T1000 (cell line): ENCODE results near the gene CMIP.

ENCODE experiments used
- DNase-seq: peaks from one replicate; lab custom pipeline; 2025; ENCODE audit warnings: mixed read lengths; lab: John Stamatoyannopoulos, UW

CMIP gene

DNA sequence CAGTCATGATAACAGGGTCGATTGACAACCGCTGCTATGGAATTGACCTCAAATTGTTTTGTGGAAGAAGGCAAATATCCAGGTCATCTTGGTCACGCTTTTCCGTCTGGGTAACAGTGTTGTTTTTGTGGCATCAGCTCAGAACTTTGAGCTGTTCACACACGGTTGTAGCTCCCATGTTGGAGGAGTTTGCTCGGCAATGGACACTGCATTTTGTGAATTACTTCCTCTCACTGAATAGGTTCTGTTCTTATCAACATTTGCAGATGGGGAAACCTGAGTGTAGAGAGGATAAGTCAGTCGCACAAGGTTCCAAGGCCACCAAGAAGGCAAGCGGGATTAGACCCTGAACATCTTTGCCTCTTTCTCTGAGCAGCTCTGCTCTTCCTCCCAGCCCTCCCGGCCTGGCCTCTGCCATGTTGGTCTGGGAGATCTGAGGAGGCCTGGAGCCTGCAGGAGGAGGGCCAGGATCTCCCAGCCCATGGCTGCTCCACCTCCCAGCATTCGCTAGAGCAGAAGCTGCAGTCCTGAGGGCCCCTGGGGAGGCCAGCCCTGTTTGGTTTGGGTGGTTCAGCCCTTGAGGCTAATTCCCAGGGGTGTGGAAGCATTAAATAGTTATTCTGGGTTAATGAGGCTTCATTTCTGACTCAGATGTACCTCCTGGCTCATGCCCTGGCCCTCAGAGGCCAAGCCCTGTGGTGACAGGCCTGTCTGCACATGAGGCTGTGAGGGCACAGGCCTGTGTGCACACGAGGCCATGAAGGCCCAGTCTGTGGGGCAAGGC lies 180.3 kb downstream of the CMIP start:
- no peak for DNase-seq

DNA sequence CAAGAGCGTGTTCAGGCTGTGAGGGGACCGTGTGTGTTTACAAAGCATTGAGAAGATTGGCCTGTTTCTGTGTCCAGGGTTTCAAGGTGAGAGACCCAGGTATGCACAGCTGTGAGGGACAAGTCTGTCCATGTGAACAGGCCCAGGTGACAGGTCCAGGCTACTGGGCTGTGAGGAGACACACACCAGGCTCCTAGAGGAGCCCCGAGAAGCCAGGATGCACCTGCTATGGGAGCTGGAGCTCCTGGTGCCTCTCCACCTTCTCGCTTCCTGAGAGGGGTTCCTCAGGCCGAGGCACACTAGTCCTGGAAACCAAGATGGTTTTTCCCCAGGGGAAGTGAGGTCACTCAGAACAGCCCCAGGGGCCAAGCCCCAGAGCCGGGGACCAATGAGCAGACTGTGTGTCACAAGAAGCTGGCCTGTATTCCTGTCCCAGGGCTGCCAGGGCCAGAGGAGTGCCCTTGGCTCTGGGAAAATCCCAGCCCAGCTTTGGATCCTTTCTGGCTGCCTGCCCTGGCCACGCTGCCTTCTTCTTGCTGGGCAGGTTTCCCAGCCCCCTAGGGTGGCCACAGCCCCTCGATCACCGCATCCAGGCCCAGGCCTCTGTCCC lies 181.0 kb downstream of the CMIP start:
- DNase-seq: peak; percentile 67

DNA sequence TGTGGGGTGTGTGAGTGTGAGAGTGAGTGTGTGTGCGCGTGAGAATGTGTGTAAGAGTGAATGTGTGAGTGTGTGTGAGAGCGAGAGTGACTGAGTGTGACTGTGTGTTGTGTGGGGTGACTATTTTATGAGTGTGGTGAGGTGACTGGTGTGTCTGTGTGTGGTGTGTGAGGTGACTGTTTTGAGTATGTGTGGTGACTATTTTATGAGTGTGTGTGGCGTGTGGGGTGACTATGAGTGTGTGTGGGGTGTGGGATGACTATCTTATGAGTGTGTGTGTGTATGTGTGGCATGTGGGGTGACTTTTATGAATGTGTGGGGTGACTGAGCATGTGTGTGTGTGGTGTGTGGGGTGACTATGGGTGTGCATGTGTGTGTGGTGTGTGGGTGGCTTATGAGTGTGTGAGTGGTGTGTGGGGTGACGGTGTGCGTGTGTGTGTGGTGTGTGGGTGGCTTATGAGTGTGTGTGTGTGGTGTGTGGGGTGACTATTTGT lies 181.6 kb downstream of the CMIP start:
- no peak for DNase-seq

DNA sequence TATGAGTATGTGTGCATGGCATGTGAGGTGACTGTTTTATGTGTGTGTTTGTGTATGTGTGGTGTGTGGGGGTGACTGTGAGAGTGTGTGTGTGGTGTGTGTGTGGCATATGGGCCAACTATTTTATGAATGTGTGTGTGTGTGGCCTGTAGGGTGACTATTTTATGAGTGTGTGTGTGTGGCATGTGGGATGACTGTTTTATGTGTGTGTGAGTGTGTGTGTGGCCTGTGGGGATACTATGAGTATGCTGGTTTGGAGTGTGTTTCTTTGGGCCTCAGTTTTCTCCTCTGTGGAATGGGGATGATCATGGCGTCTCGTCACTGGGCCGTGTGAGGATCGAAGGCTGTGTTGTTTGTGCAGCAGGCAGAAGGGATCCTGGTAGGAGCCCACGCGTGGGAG lies 182.4 kb downstream of the CMIP start:
- no peak for DNase-seq

DNA sequence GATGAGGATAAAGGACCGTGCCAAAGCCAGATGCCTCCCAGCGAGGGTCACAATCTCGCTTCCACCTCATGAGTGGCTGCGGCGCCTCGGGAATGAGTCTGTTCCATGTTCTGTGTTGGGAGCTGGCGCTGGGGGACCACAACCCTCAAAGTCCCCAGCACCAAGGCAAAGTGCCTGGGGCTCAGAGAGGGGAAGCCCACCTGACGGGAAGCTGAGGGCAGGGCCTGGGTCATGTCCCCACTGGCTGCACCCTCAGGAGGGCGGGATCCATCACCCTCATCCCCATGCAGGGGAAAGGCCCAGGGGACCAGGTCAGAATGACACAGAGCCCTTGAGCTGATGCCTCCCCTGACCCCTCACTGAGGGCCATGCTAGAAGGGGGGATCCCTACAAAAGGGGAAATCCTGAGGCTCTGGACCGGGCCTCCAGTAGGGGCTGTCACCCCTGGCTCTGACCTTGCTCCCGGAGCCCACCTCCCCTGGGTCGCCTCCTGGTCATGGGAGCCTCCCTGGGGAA lies 183.2 kb downstream of the CMIP start:
- no peak for DNase-seq

DNA sequence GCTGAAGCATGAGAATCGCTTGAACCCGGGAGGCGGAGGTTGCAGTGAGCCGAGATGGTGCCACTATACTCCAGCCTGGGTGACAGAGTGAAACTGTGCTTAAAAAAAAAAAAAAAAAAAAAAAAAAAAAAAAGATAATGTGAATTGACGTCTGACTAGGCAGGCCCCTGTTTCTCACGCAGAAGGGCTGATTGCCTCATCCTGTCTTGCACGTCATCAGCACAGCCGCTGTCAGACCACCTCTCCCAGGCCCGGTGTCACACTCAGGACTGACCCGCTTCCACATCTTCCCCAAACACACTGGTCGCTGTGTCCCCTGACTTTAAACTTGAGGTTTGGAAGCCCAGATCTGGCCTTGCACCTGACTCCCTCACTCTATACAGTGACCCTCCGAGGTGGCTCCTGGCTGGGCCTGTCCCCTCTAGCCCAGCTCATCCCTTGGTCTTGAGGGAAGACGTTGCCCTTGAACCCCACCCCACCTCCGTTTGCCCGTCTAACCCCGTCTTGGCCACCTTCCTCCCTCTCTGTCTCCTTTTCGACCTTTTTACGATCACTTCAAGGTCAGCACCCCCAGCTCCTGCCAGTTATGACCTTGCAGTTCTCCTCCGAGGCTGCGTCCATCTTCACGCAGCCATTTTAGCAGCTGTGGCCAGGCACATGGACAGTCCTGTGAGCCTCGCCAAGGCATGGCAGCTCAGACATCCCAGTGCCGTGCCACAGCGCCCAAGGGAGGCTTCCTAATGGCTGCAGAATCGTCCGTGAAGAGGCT lies 184.6 kb downstream of the CMIP start:
- no peak for DNase-seq

DNA sequence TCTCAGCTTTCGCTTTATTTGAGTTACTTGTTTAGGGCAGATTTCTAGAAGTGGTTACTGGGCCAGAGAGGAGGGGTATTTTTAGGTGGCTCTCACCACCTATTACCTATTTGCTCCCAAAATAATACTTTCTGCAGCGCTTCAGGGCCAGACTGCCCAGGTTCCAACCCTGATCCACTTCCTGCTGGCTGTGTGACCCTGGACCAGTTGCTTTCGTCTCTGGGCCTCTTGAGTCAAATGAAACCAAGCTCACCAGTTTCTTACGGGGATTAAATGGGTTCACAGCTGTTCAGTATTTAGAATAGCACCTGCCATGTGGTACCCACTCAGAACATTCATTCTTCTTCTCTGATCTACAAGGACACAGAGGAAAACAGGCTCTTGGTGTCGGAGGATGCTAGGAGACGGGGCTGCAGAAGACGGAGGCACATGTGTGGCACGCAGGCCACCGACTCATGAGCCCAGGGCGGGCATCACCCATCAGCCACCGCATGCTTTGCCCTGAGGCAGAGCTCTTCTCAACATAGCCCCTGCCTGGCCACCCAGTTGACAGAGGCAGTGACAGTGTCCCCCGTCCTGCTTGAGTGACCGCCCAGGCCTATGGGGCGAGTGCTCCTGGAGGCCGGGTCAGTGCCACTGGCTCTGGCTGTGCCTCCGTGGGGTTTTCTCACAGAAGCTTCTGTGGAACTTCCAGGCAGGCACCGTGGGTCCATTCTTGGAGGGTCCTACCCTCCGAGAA lies 185.5 kb downstream of the CMIP start:
- no peak for DNase-seq

DNA sequence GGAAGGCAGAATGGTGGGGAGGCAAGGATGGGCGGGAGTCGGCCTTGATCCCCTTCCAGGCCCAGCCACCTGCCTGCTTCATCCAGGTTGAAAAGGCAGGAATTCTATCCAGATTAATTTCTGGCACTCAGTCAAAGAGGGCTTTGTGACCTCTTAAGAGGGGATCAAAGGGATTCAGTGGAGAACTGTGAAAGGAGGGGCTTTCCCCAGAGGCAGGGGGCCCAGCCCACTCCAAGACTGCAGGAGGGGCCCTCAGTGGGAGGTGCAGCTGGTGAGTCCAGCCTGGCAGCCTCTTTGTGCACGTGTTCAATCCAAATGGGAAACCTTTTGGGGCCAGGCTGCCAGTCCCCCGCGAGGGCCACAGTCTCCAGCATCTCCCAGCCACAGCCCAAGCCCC lies 186.0 kb downstream of the CMIP start:
- DNase-seq: no peak

DNA sequence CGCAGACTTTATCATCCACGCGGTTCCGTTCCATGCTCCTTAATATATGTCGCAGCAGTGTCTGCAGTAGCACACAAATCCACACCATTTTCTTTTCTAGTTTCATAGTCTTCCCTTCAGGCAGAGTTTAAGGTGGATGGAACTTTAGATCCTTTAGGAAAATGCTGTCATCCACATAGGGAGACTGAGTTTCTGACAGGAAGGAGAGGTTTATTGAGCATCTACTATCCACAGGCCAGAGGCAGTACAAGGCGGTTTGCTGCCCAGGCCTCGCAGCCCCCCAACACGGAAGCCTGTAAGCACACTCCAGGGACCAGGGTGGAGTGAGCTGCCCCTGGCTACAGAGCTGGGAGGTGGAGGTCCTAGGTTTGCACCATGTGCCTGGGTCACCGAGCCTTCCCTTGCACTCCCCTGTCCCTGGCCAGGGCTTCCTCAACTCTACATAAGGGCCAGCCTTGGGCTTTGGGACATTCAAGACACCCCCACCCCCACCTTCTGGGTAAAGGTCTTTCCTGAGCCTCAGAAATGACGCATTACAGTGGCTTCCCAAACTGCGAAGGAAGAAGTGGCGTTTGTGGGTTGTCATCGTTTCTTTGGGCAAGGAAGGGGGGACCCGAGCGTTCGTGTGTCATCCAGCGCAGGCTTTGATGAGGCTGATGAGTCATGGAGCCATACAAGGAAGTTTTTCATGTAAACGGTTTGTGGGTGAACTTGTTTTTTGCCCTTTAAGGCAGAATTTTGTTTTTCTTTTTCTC lies 188.0 kb downstream of the CMIP start:
- peak; percentile 25 for DNase-seq

DNA sequence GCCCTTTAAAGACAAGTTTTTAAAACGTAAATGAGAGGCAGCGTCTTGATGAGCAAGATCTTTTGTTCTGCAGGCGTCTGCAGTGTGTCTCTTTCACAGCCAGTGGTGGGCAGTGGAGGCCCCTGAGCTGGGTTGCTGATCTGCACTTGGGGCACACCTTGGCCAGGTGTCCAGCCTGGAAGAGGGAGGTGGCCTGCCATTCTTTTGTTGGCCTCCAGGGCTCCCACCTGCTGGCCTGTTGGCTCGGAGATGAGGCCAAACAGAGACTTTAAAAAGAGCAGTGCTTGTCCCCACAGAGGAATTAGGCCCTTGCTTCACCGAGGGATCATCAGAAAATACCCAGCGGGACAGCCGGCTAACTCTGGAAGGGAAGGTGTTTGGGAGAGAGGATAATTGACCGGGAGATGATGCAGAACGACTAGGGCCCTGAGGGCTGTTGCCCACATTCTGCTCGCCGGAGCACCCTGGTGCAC lies 188.6 kb downstream of the CMIP start:
- DNase-seq: no peak

DNA sequence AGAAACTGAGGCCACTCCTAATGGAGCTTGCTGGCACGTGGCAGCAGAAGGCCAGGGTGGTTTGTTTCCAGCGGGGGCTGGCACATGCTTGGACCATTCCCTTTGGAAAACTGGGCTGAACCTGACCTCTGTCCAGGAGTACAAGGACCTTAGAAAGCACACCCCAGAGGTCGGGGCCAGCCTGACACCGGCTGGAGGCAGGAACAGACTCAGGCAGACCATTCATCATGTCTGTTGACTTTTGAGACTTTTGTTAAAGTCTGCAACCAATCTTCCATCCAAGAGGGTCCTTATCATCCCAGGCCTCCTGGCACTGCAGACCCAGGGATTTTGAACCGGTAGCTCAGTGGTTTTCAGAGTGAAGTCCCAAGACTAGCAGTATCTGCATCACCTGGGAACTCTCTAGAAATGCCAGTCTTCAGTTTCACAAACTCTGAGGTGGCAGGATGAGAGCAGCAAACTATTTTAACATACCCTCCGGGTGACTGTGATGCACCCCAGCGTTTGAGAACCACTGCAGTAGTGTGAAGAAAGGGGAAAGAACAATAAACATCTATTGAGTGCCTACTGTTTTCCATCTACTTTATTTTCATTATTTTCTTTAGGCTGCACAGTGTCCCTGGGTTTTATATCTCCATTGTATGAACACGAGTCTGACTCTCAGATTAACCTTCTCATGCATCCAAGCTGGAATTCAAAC lies 189.2 kb downstream of the CMIP start:
- DNase-seq: no peak

DNA sequence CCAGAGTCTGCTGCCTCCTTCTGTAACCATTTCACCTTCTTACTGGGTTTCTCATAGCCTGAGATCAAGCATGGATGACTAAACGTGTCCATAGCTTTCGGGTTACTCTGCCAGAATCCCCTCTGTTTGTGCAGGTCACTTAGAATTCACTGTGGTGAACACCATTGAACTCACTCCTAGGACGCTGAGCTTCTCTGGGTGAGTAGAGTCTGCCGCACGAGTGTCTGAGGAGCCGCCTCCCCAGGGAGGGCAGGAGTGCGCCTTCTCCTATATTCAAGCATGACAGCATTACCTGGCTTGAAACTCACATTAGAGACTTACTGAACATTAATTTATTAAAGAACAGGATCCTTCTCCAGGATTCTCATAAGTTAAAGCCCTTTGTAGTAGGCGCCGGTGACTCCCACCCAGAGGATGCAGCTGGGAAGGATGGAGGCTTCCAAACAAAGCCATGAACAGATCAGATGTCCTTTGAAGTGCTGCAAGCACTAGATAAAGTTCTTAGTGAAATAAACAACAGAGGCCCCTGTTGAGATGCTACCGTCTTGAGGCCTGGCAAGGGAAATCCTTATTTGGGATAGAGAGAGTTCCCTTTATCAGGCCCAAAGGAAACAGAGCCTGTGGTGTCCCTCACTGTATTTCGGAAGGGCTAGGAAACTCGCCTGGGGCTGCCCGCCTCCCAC lies 189.9 kb downstream of the CMIP start:
- DNase-seq: no peak

DNA sequence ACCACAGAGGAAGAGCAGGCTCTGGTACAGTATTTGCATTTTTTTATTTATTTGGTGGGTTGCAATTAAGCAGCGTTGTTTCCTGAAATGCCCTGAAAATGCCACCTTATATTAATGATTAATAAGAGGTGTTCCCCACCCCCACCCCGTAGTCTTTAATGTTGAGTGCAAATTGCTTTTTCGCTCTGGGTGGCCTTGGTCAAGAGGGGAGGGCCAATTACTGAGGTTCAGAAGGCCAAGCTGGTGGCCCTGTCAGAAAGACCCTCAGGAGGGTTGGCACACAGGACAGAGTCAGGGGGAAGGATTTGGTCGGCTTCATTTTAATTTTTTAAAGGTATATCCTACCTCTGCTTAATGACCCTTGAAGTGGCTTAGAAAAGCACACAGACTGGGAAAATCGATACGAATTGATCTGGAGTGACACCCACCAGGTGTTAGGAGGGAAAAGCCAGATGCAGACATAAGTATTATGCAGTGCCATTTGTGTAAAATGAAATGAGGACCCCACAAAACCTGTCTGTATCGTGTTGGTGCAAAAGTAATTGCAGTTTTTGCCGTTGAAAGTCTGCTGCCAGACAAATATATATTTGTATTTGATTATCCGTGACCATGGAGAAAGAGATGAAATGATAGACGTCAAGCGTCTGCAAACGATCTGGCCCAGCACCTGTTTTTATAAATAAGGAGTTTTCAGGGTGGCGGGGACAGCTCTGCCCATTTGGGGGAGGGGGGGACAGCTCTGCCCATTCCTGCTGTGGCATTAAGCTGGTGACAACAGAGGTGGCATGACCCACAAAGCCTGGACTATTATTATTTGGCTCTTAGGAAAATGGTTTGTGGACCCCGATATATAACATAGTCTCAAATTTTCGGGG lies 190.7 kb downstream of the CMIP start:
- DNase-seq: no peak

DNA sequence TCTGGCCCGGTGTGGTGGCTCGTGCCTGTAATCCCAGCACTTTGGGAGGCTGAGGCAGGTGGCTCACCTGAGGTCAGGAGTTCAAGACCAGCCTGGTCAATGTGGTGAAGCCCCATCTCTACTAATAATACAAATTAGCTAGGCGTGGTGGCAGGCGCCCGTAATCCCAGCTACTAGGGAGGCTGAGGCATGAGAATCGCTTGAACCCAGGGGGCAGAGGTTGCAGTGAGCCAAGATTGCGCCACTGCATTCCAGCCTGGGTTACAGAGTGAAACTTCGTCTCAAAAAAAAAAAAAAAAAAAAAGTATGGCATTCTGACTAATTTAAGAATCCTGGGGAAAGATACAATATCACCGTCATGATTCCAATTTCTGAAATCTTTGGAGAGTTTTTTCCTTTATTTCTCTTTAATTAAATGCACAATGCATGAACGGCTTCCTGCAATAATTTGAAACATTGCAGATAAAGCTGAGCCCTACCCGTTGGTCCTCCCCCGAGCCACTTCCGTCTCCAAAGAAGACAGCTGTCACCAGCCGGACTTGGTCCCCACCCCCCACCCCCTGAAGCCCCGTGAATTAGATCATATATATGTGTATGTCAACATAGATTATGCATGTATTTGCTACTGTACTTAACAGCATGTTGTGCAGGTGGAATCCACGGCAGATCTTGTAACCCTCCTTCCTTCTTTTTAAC lies 191.8 kb downstream of the CMIP start:
- no peak for DNase-seq

DNA sequence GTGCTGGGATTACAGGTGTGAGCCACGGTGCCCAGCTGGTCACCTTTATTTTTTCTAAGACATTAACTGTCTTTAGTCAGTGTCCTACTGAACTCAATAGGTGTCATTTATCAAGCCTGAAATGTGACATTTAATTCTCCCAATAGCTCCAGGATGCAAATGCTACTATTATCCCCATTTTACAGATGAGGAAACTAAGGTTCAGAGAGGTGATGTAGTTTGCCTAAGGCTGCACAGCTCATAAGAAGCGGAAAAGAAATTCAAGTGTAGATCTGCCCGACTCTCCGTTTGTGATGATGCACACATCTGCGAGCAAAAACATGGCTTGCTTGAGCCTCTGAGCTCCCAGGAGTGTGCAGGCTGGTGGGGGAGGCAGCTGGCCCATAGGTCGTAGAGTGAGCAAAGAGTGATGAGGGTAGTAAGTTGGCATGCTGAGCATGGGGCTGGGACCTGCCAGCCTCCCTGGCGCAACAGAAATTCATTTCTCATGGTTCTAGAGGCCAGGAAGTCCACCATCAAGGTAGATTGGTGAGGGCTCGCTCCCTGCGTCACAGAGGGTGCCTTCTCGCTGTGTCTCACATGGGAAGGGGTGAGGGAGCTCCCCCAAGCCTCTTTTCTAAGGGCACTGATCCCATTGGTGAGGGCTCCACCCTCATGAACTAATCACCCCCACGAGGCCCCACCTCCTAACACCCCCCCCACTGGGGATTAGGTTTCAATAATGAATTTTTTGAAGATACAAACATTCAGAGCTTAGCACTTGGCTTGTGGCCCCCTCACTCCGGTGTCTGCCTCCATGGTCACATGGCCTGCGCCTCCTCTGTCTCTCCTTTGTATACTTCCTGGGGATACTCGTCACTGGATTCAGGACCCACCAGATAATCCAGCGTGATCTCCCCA lies 193.0 kb downstream of the CMIP start:
- no peak for DNase-seq

DNA sequence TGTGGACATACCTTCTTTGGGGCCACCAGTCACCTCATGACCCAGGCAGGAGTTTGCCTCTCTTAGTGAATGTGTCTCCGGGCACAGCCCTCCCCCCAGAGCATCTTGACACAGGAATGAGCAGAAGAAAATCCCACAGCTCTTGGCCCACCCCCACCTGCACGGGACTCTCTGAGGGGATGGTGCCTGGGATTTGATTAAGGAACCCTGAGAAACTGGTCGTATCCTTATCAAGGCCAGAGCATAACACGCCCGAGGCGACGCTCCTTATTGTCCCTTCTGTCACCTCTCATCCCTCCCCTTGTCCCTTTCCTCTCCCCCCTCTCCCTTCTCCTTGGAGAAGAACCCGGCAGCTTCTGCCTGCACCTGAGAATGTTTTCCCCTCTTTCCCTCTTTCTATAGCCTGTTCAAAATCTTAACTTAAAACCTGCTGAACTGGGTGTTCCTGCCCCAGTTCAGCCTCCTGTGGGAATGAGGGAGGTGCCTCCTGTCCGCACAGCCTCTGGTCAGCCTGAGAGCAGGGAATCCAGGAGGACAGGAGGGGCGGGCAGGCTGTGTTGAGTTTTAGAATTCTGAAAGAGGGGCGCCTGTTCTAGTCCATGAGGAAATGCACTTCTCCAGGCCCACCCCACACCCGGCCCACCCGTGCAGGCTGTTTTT lies 193.8 kb downstream of the CMIP start:
- DNase-seq: no peak

DNA sequence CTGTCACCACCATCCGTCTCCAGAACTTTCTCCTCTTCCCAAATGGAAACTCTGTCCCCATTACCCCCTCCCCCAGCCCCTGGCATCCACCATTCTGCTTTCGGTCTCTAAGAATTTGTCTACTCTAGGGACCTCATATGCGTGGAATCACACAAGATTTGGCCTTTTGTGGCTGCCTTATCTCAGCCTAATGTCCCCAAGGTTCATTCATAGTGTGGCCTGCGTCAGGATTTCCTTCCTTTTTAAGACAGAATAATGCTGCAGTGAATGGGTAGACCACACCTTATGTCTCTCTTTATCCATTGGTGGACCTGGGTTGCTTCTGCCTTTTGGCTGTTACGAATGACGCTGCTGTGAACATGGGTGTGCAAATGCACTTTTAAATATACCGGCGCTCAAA lies 194.7 kb downstream of the CMIP start:
- no peak for DNase-seq
